Measurements from ENCODE around the gene RFX2. TPM values are rescaled to one million over a fixed set of nuclear protein-coding genes. Genes with fewer than 3 reads are reported as not detected.
A peak's percentile ranks its signal among the peaks of the same experiment; 100 is the strongest.
"Not testable (repeated sequence)": the region's sequence is repeated elsewhere in the genome, so short reads cannot be mapped to it uniquely, and the experiment has no call there.

Gene RFX2
- total RNA-seq, 1 donor from 2014 or later: 6.2 TPM

GRCh38 chr19:6108721-6109633 lies 1.3 kb downstream of the RFX2 start:
- Mint-ChIP-seq H3K27ac (peak overlapping the region; percentile 92), H3K9me3 (peaks cover 8% of the 10 kb centered on the region), H3K27me3 (ENCODE audit: insufficient read depth, low read depth) (peaks cover 9% of the 10 kb centered on the region), H3K4me3 (peak overlapping the region; percentile 98), H3K36me3 (peaks cover 13% of the 10 kb centered on the region), H3K4me1 (peaks cover 23% of the 10 kb centered on the region)
- Histone ChIP-seq H3K4me1 (peaks cover 10% of the 10 kb centered on the region), H3K27me3 (peaks cover 40% of the 10 kb centered on the region), H3K36me3 (no peaks in the 10 kb centered on the region), H3F3A (ENCODE audit: low read depth) (peaks cover 19% of the 10 kb centered on the region), H3K27ac (no peak overlapping the region), H3K9me3 (ENCODE audit: low read depth) (no peaks in the 10 kb centered on the region), H2AFZ (replicated peaks) (peak overlapping the region; percentile 21), H3K9ac (no peak overlapping the region), H3K4me2 (peak overlapping the region; percentile 78), H4K20me1 (ENCODE audit: low read depth) (no peaks in the 10 kb centered on the region), H3K79me2 (ENCODE audit: low read depth) (no peaks in the 10 kb centered on the region), H3K4me3 (peak overlapping the region; percentile 62)
- TF ChIP-seq EZH2 (IDR thresholded peaks at IDR 0.05) (peak; percentile 82), EZH2phosphoT487 (IDR thresholded peaks at IDR 0.05) (peak; percentile 74), CTCF (IDR thresholded peaks at IDR 0.05) (no peak)
- peak; percentile 57 for DNase-seq (ENCODE audit: low spot score)

GRCh38 chr19:6106643-6107294 lies 3.5 kb downstream of the RFX2 start:
- DNase-seq (ENCODE audit: low spot score); H2AFZ ChIP-seq (replicated peaks); H3K4me3 Mint-ChIP-seq; H3K4me1 ChIP-seq; H3K27me3 Mint-ChIP-seq (ENCODE audit: insufficient read depth, low read depth); H3K4me3 ChIP-seq; H3K9me3 Mint-ChIP-seq; H3K27ac Mint-ChIP-seq; H3K27ac ChIP-seq; H3K9ac ChIP-seq; H4K20me1 ChIP-seq (ENCODE audit: low read depth); H3K4me2 ChIP-seq; H3K79me2 ChIP-seq (ENCODE audit: low read depth); H3K9me3 ChIP-seq (ENCODE audit: low read depth); H3K36me3 ChIP-seq: not testable (repeated sequence)
- peaks cover 39% of the 10 kb centered on the region for H3K27me3 ChIP-seq
- H3K36me3 Mint-ChIP-seq: peaks cover 20% of the 10 kb centered on the region
- H3F3A ChIP-seq (ENCODE audit: low read depth): peaks cover 19% of the 10 kb centered on the region
- H3K4me1 Mint-ChIP-seq: peaks cover 19% of the 10 kb centered on the region

GRCh38 chr19:6105444-6105843 lies 4.9 kb downstream of the RFX2 start:
- H3K36me3 Mint-ChIP-seq: peaks cover 20% of the 10 kb centered on the region
- no peaks in the 10 kb centered on the region for H3K79me2 ChIP-seq (ENCODE audit: low read depth)
- peaks cover 2% of the 10 kb centered on the region for H3K9me3 Mint-ChIP-seq
- no peak overlapping the region for H3K9ac ChIP-seq
- DNase-seq (ENCODE audit: low spot score): no peak
- no peak for TF ChIP-seq EZH2 (IDR thresholded peaks at IDR 0.05)
- TF ChIP-seq CTCF (IDR thresholded peaks at IDR 0.05): no peak
- no peak for TF ChIP-seq EZH2phosphoT487 (IDR thresholded peaks at IDR 0.05)
- H3F3A ChIP-seq (ENCODE audit: low read depth): peaks cover 21% of the 10 kb centered on the region
- no peak overlapping the region for H3K4me3 Mint-ChIP-seq
- H3K36me3 ChIP-seq: no peaks in the 10 kb centered on the region
- H3K27ac ChIP-seq: no peak overlapping the region
- no peaks in the 10 kb centered on the region for H4K20me1 ChIP-seq (ENCODE audit: low read depth)
- no peak overlapping the region for H3K4me2 ChIP-seq
- H2AFZ ChIP-seq (replicated peaks): no peak overlapping the region
- H3K4me3 ChIP-seq: no peak overlapping the region
- peaks cover 9% of the 10 kb centered on the region for H3K27me3 Mint-ChIP-seq (ENCODE audit: insufficient read depth, low read depth)
- peaks cover 34% of the 10 kb centered on the region for H3K27me3 ChIP-seq
- no peaks in the 10 kb centered on the region for H3K9me3 ChIP-seq (ENCODE audit: low read depth)
- peaks cover 13% of the 10 kb centered on the region for H3K4me1 ChIP-seq
- no peak overlapping the region for H3K27ac Mint-ChIP-seq
- peaks cover 24% of the 10 kb centered on the region for H3K4me1 Mint-ChIP-seq
